HG03064 (cell line): ENCODE data around the gene MUC13.
"Not testable (repeated sequence)": the region's sequence is repeated elsewhere in the genome, so short reads cannot be mapped to it uniquely, and the experiment has no call there.

Source experiments
- ATAC-seq: cut with Tn5 transposase; IDR thresholded peaks from one replicate; pipeline ENCODE4 v1.9.1; 2021; ENCODE audit warnings: low read depth; ENCODE audit not compliant: unreplicated experiment

Gene MUC13

DNA sequence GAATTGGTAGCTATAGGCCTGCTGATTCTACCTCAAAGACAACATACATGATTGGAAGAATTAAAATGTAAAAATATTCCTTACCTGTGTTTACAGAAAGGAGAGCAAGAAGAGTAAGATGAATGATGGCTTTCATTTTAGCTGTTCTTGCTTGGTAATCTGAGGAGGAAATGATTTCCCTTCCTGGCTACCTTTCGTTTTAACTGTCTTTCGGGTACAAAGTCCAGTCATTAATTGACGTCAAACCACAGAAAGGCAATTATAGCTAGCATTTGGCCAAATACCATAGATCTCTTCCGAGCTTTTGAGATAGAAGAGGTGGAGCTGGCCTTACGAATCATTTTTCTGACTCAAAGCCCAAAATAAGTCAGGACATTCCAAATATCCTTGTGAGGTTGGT lies at the start of gene MUC13:
Gene MUC13, minus strand, starts transcription at position 175 of the 400 bp plus-strand sequence. Its CDS starts 39 bp downstream, at position 136.
- ATAC-seq = no peak

DNA sequence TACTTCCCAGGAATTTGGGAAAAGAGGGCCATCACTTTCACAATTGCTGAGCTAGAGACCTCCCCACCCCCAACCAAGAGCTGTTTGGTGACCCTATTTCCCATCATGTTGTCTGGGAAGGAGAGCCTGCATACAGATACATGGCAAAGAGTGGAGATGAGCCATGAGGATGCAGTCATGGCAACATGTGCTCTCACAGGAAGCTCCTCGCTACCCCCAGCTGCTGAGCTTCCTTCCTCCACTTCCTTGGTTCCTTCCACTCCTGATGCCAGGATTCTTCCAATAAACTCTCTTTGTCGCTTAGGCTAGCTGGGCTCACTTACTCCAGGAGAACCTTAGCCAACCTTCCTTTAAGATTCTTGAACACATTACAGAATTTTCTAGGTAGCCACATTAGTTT lies 48.3 kb upstream of the MUC13 start:
- no peak for ATAC-seq

GRCh38 chr3:124981472-124981871 lies 46.9 kb upstream of the MUC13 start:
- ATAC-seq = no peak

- ATAC-seq = no peak
Observed at GRCh38 chr3:124978627-124979026, 44.1 kb upstream of the MUC13 start.

GRCh38 chr3:124976383-124976782 lies 41.8 kb upstream of the MUC13 start:
- no peak for ATAC-seq

- no peak for ATAC-seq
Observed at GRCh38 chr3:124974691-124975090, 40.1 kb upstream of the MUC13 start.

- ATAC-seq = no peak
Observed at GRCh38 chr3:124973290-124973689, 38.7 kb upstream of the MUC13 start.

DNA sequence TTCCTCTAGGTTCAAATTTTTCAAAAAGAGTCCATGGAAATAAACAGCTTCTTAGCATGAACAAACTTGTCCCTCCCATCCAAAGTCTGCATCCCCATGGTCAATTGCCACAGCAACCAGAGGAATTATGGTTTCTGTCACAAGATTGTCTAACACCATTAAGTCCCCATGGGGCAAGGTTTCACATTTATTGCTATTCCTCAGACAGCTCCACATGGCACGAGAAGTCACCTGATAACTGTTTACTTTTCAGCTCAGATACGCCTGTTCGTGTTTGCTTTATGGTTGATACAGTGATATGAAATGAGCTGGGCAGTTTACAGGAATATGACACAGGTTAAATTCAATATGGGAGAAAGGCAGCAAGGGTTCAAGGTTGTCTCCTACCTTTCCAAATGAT lies 37.9 kb upstream of the MUC13 start:
- no peak for ATAC-seq

- no peak for ATAC-seq
Observed at GRCh38 chr3:124969963-124970722, 35.6 kb upstream of the MUC13 start.

- ATAC-seq = no peak
Observed at GRCh38 chr3:124969190-124969589, 34.6 kb upstream of the MUC13 start.

DNA sequence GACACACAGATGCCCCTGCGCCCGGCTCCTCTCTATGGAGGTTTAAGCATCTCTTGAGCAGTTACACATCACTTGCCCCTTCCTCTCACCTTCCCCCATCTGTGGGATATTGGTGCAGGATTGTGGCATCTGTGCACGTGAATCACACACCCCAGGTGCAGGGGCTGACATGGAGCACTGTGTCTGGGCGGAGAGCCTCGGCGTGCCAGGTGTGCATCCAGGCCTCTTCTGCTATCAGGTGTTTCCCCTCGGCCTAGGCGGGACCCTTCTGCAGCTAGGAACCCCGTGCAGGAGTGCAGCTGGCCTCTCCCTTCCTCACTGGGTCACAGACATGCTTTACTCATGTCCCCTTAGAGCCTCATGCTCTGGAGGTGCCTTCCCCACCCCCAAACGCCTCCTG lies 33.4 kb upstream of the MUC13 start:
- ATAC-seq = no peak

DNA sequence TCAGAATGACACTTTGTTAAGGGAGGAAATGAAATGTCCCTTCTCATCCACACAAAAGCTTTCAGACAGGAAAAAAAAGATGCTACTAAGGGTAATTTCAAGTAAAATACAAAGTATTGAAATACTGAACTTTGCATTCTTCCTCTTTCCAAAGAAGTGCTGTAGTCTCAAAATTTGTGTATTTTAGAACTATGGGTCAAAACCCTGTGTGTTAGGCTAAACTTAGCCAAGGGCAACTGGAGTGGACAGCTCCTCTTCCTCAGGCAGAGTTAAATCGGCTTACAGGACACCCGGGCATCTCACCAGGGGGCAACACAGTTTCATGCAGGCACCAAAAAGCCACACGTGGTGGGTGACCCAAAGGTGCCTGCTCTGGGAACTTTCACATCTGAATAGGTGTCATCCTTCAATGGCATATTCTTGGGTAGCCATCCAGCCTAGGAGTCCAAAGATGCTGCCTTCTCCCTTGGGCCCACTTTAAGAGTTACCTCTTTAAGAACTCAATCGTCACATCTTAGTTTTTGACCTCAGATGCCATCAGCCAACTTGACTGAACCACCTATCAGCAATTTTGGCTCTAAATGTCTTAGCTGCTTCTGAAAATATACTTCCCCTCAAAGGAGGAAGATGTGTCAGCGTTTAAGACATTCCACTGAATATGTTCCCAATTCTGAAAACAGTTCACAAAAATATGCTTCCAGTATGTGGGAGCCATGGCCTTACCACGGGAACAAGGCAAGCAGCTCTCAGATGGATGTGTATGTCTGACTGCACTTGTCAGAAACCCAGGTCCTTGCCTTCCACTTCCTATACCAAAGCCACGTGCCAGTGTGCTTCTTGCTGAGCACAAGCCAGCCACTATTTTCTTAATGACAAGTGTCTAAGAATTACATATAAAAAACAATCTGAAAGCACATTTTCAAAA lies 32.2 kb upstream of the MUC13 start:
- no peak for ATAC-seq

DNA sequence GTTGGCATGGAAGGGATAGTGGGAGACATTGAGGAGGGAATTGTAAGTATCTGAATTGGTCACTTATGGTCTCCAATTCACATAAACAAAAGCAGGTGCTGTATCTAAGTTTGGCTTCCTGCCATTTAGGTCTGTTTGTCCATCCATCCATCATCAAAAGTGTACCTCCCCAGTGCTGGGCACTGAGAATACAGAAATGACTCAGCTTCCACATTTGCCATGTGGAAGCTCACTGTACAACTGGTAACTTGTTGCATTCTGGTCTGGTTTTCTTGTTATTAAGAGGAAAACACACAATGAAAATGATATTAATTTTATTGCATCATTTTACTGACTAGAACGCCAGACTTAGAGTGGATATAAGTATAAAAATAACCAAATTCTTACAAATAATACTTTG lies 30.9 kb upstream of the MUC13 start:
- ATAC-seq = no peak

DNA sequence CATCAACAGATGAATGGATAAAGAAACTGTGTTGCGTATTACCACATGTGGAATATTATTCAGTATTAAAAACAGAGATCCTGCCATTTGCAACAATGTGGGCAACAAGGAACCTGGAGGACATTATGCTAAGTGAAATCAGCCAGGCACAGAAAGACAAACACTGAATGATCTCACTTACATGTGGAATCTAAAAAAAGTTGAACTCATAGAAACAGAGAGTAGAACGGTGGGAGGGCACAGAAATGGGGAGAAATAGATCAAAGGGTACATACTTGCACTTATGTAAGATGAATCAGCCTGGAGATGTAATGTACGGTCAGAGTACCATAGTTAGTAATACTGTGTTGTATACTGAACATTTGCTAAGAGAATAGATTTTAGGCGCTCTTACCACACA lies 29.8 kb upstream of the MUC13 start:
- ATAC-seq = no peak

GRCh38 chr3:124963755-124964154 lies 29.2 kb upstream of the MUC13 start:
- ATAC-seq = no peak

GRCh38 chr3:124962403-124962940 lies 27.9 kb upstream of the MUC13 start:
- ATAC-seq = no peak

GRCh38 chr3:124960698-124961097 lies 26.1 kb upstream of the MUC13 start:
- no peak for ATAC-seq

- ATAC-seq = no peak
Observed at GRCh38 chr3:124960105-124960504, 25.6 kb upstream of the MUC13 start.

DNA sequence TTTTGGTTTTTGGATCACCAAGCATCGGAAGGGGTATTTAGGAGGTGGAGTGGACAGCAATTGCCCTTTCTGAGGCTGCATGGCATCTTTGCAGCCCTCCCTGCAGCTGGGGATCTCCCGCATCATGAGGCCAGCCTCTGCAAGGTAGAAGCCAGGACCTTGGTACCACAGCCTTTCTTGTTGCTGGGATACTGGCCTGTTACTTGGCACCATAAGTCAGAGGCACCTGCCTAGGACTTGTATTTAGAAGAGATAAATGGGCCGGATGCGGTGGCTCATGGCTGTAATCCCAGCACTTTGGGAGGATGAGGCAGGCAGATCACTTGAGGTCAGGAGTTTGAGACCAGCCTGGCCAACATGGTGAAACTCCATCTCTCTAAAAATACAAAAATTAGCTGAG lies 23.4 kb upstream of the MUC13 start:
- ATAC-seq = not testable (repeated sequence)

DNA sequence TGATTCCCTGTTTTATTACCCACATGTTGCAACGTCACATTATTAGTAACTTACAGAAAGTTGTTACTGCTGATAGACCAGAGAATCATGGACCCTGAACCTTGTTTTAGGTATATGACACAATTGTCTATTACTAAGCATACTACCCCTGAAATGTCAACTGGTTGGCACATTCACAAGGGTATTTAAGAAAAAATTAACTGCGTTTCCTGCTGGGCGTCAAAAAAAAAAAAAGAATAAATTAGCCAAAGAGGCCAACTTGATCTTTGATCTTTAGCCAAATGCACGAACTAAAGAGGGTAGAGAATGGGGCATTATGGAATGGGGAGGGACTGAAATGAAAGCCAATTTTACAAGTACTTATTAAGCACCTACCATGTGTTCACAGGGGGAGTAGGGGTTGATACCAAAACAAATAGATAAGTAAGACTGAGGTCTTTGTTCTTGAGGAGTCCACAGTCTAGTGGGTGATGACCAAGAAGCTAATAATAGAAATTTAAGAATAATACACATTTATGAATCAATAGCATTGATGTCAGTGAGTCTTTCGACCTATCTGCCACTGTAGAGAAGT lies 17.8 kb upstream of the MUC13 start:
- ATAC-seq = no peak
